DMS153 (cell line): ENCODE data around the gene PCYOX1L.
"Not testable (repeated sequence)": the region's sequence is repeated elsewhere in the genome, so short reads cannot be mapped to it uniquely, and the experiment has no call there.

Experiments
- DNase-seq: peaks from one replicate; lab custom pipeline; 2025; lab: John Stamatoyannopoulos, UW

The PCYOX1L gene

GRCh38 chr5:149387081-149387631 lies 29.3 kb downstream of the PCYOX1L start:
- no peak for DNase-seq

- no peak for DNase-seq
Measured at GRCh38 chr5:149387982-149388381, 30.1 kb downstream of the PCYOX1L start.

GRCh38 chr5:149388498-149389190 lies 30.8 kb downstream of the PCYOX1L start:
- DNase-seq: no peak

GRCh38 chr5:149389552-149390495 lies 32.0 kb downstream of the PCYOX1L start:
- DNase-seq: no peak

- DNase-seq: not testable (repeated sequence)
Measured at GRCh38 chr5:149391076-149391475, 33.2 kb downstream of the PCYOX1L start.

GRCh38 chr5:149391524-149391923 lies 33.7 kb downstream of the PCYOX1L start:
- DNase-seq: no peak

GRCh38 chr5:149392718-149393117 lies 34.9 kb downstream of the PCYOX1L start:
- DNase-seq: no peak

GRCh38 chr5:149394996-149395395 lies 37.1 kb downstream of the PCYOX1L start:
- DNase-seq: not testable (repeated sequence)

GRCh38 chr5:149397530-149397929 lies 39.7 kb downstream of the PCYOX1L start:
- no peak for DNase-seq

- DNase-seq: not testable (repeated sequence)
Measured at GRCh38 chr5:149398747-149399266, 41.0 kb downstream of the PCYOX1L start.

- no peak for DNase-seq
Measured at GRCh38 chr5:149399775-149400174, 41.9 kb downstream of the PCYOX1L start.

GRCh38 chr5:149400304-149400703 lies 42.5 kb downstream of the PCYOX1L start:
- no peak for DNase-seq

GRCh38 chr5:149401051-149401450 lies 43.2 kb downstream of the PCYOX1L start:
- no peak for DNase-seq

GRCh38 chr5:149402291-149402690 lies 44.4 kb downstream of the PCYOX1L start:
- DNase-seq: no peak

- no peak for DNase-seq
Measured at GRCh38 chr5:149403923-149404745, 46.3 kb downstream of the PCYOX1L start.

GRCh38 chr5:149404746-149405549 lies 47.1 kb downstream of the PCYOX1L start:
- no peak for DNase-seq

- DNase-seq: no peak
Measured at GRCh38 chr5:149405550-149406202, 47.8 kb downstream of the PCYOX1L start.

GRCh38 chr5:149406203-149406978 lies 48.5 kb downstream of the PCYOX1L start:
- DNase-seq: no peak

GRCh38 chr5:149406979-149407306 lies 49.1 kb downstream of the PCYOX1L start:
- no peak for DNase-seq
